Nephron progenitor cell (in vitro differentiated cells): ENCODE measurements around the gene NEK8.

Source experiments
- DNase-seq: peaks from one replicate; pipeline ENCODE4 v3.0.0; 2021
- H3K27ac Mint-ChIP-seq: 2 replicates; pipeline ENCODE4 v1.8.0; 2021; ENCODE audit warnings: mild to moderate bottlenecking, moderate library complexity, mixed read lengths
- H3K27me3 Mint-ChIP-seq: 2 replicates; pipeline ENCODE4 v1.8.0; 2021; ENCODE audit warnings: mild to moderate bottlenecking, low read depth, mixed read lengths; ENCODE audit not compliant: poor library complexity
- H3K36me3 Mint-ChIP-seq: 2 replicates; pipeline ENCODE4 v1.8.0; 2021; ENCODE audit warnings: low read depth, mixed read lengths
- H3K4me1 Mint-ChIP-seq: 2 replicates; pipeline ENCODE4 v1.8.0; 2021; ENCODE audit warnings: mixed read lengths
- H3K4me3 Mint-ChIP-seq: 2 replicates; pipeline ENCODE4 v1.8.0; 2021; ENCODE audit warnings: mild to moderate bottlenecking, moderate library complexity, mixed read lengths
- H3K9me3 Mint-ChIP-seq: 2 replicates; pipeline ENCODE4 v1.8.0; 2021; ENCODE audit warnings: mild to moderate bottlenecking, moderate library complexity, mixed read lengths
- TF ChIP-seq, protein P1 (sequence below): fragments of 200-600 bp; sonication (generic); IDR thresholded peaks from 2 replicates; pipeline ENCODE4 v1.5.0; 2021; ENCODE audit warnings: antibody characterized with exemption

NEK8 gene

DNA sequence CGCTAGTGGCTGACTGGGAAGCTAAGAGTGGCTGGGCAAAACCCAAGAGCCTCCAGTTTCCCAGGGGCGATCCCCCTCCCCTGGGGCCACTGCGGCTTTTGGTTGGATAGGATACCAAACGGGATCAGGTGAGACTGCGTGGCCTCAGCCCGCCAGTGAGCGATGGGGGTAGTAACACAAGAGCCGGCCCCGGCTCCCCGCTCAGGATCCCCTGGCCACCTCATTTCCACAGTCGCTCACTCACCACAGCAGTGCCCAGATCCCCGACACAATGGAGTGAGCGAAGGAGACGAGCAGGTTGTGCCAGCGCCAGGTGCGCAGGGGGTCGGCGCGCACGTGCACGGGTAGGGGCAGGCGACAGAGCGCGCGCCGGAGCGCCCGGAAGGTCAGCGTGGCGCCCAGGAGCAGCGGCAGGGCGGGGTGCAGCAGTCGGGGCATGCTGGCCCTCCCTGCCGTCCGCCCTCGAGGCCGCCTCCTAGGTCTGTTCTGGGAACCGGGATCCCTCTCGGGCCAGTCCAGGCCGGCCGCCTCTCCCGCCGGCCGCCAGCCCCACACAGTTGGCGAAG lies 2.8 kb upstream of the NEK8 start:
- Mint-ChIP-seq H3K36me3 (peaks cover 32% of the 10 kb centered on the region), H3K9me3 (no peaks in the 10 kb centered on the region), H3K4me3 (peak overlapping the region; percentile 84), H3K27me3 (no peaks in the 10 kb centered on the region), H3K4me1 (peaks cover 69% of the 10 kb centered on the region), H3K27ac (peak overlapping the region; percentile 86)
- TF ChIP-seq, protein P1, sequence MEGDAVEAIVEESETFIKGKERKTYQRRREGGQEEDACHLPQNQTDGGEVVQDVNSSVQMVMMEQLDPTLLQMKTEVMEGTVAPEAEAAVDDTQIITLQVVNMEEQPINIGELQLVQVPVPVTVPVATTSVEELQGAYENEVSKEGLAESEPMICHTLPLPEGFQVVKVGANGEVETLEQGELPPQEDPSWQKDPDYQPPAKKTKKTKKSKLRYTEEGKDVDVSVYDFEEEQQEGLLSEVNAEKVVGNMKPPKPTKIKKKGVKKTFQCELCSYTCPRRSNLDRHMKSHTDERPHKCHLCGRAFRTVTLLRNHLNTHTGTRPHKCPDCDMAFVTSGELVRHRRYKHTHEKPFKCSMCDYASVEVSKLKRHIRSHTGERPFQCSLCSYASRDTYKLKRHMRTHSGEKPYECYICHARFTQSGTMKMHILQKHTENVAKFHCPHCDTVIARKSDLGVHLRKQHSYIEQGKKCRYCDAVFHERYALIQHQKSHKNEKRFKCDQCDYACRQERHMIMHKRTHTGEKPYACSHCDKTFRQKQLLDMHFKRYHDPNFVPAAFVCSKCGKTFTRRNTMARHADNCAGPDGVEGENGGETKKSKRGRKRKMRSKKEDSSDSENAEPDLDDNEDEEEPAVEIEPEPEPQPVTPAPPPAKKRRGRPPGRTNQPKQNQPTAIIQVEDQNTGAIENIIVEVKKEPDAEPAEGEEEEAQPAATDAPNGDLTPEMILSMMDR = no peak
- no peak for DNase-seq

DNA sequence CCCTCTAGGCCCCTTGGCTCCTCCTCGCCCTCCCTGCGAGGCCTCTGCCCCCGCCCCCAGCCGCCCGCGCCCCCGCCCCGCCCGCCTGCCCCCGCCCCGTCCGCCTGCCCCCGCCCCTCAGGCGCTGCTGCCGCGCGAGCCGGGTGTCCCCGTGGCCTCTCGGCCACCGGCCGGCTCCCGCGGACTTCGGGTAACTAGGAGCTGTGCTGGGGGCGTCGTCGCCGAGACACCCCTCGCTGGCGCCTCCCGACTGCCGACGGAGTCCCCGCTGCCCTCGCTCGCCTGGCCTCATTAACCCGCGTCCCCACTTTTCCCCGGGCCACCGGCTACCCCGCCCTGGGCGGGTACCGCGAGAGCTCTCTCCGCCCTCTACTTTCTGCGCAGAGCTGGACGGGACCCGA lies 2.4 kb upstream of the NEK8 start, which contains the start of gene TLCD1:
Gene TLCD1, minus strand, starts transcription at position 8 of the 401 bp plus-strand sequence. CDS start 136 bp downstream, outside the sequence.
- Mint-ChIP-seq H3K36me3 (peaks cover 27% of the 10 kb centered on the region), H3K27ac (peak within 1 kb of the TSS; percentile 96), H3K4me3 (peak within 1 kb of the TSS; percentile 92), H3K9me3 (no peaks in the 10 kb centered on the region), H3K4me1 (peaks cover 64% of the 10 kb centered on the region), H3K27me3 (no peaks in the 10 kb centered on the region)
- DNase-seq = peak; percentile 80
- TF ChIP-seq, protein P1 = no peak

DNA sequence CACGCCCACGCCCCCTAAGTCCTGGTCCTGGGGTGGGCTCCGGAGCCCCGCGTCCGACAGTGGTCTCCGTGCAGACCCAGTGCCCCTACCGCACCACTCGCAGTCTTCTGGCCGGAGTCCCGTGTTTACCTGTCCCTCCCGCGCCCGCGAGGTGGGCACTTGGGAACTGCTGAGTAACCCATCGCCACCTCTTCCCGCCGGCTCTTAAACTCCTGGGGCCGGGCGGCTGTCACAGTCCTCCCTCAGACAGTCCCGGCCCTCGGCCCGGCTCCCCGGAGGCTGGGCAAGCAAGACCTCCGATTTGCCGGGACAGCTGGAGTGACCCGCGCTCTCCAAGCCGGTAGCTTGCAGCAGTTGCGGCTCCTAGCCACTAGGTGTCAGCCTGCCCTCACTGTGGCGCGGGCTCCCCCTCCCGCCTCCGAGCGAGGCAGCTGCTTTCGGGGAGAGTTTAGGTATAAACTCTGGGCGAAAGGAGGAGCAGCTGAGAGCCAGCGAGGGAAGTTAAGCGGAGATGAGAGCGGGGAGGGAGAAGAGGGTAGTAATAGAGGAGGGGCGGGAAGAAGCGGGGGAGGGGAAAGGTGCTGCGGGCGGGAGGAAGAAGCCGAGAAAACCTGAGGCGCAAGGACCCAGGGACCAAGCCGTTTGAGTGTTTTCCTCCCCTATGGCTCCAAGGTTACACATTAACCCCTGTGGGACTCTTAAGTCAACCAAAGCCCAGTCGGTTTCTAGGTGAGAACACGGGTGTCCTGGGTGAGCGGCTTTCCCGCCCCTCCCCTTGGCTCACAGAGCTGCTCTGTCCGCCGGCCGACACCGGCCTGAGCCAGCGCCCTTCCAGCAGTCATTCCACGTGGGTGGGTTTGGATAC lies 1.7 kb upstream of the NEK8 start:
- Mint-ChIP-seq H3K4me1 (peaks cover 57% of the 10 kb centered on the region), H3K9me3 (no peaks in the 10 kb centered on the region), H3K27ac (peak overlapping the region; percentile 96), H3K36me3 (peaks cover 23% of the 10 kb centered on the region), H3K4me3 (peak overlapping the region; percentile 92), H3K27me3 (no peaks in the 10 kb centered on the region)
- TF ChIP-seq, protein P1 = peak; percentile 98
- DNase-seq = peak; percentile 97

DNA sequence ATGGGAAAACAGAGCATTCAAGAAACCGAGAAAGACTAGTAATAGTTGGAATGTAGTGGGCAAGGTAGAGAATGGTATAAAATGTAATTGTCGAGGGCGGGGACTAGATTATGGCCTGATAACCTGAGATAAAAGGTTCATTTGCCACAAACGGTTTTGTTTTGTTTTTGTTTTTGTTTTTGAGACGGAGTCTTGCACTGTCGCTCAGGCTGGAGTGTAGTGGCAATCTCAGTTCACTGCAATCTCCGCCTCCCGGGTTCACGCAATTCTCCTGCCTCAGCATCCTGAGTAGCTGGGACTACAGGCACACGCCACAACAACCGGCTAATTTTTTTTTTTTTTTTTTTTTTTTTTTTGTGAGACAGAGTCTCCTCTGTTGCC lies 1.4 kb downstream of the NEK8 start:
- Mint-ChIP-seq H3K27ac (peak overlapping the region; percentile 29), H3K4me3 (no peak overlapping the region)
- no peak for DNase-seq

DNA sequence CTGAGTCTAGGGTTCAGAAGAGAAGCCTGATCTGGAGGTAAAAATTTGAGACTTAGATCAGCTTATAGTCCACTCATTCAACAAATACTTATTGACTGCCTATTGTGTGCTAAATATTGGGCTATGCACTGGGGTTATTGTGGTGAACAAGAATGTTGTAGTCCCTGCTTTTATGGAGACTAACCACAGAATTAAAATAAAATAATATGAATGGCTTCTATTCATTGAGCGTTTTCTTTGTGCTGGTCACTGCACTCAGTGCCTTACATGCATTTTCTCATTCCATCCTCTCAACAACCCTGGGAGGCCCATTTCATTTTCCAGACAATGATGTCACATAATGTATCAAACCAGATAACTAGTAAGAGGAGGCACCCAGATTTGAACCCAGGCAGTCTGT lies 4.8 kb downstream of the NEK8 start:
- Mint-ChIP-seq H3K36me3 (peaks cover 5% of the 10 kb centered on the region), H3K27ac (no peak overlapping the region), H3K4me3 (no peak overlapping the region), H3K4me1 (peaks cover 15% of the 10 kb centered on the region), H3K9me3 (no peaks in the 10 kb centered on the region), H3K27me3 (no peaks in the 10 kb centered on the region)
- no peak for DNase-seq
- TF ChIP-seq, protein P1 = no peak

More for the DNA sequence above, 1.4 kb downstream of the NEK8 start:
- Mint-ChIP-seq H3K4me1 (peaks cover 27% of the 10 kb centered on the region), H3K27me3 (no peaks in the 10 kb centered on the region), H3K9me3 (no peaks in the 10 kb centered on the region), H3K36me3 (no peaks in the 10 kb centered on the region)
- TF ChIP-seq, protein P1 = no peak
